Stimulated activated CD8-positive, alpha-beta memory T cell treated with anti-CD3 and anti-CD28 coated beads, Interleukin-12 subunit alpha, Interleukin-12 subunit beta, amount 100 ng/mL, for 1 hour (primary cell): ENCODE measurements around the gene CTU2.

Experiments used
- DNase-seq: peaks from one replicate; pipeline ENCODE4 v3.0.0-alpha.2; 2020; ENCODE audit warnings: low read depth

The CTU2 gene

GRCh38 chr16:88730632-88731607 lies 24.6 kb downstream of the CTU2 start:
- no peak for DNase-seq

GRCh38 chr16:88731699-88732098 lies 25.4 kb downstream of the CTU2 start:
- no peak for DNase-seq

- DNase-seq: no peak
Measured at GRCh38 chr16:88732172-88732960, 26.1 kb downstream of the CTU2 start.

GRCh38 chr16:88732961-88733294 lies 26.6 kb downstream of the CTU2 start:
- DNase-seq: no peak

GRCh38 chr16:88733630-88734360 lies 27.5 kb downstream of the CTU2 start:
- no peak for DNase-seq

- DNase-seq: no peak
Measured at GRCh38 chr16:88734361-88734728, 28.0 kb downstream of the CTU2 start.

GRCh38 chr16:88735121-88735520 lies 28.8 kb downstream of the CTU2 start:
- no peak for DNase-seq

GRCh38 chr16:88735616-88736015 lies 29.3 kb downstream of the CTU2 start:
- no peak for DNase-seq

GRCh38 chr16:88736088-88736487 lies 29.8 kb downstream of the CTU2 start:
- DNase-seq: no peak

- DNase-seq: no peak
Measured at GRCh38 chr16:88736496-88736895, 30.2 kb downstream of the CTU2 start.

GRCh38 chr16:88737298-88738150 lies 31.2 kb downstream of the CTU2 start:
- DNase-seq: peak; percentile 25

- DNase-seq: no peak
Measured at GRCh38 chr16:88738151-88739084, 32.1 kb downstream of the CTU2 start.

GRCh38 chr16:88739139-88739976 lies 33.1 kb downstream of the CTU2 start:
- DNase-seq: no peak

GRCh38 chr16:88739977-88740726 lies 33.8 kb downstream of the CTU2 start:
- no peak for DNase-seq

- no peak for DNase-seq
Measured at GRCh38 chr16:88740727-88741055, 34.4 kb downstream of the CTU2 start.

- no peak for DNase-seq
Measured at GRCh38 chr16:88741368-88741767, 35.1 kb downstream of the CTU2 start.

GRCh38 chr16:88742896-88743605 lies 36.7 kb downstream of the CTU2 start:
- DNase-seq: no peak
